Naive thymus-derived CD8-positive, alpha-beta T cell (primary cell): Measurements from ENCODE around the gene SLC5A4. TPM values are rescaled to one million over a fixed set of nuclear protein-coding genes. Genes with fewer than 3 reads are reported as not detected.

ENCODE experiments used
- ATAC-seq, 2 donors: fragments of 150-1000 bp; cut with Tn5 transposase in 1 of 2; sonication (Bioruptor Pico), chemical (Tn5 transposase) in 1 of 2; 1 replicate in 1 of 2; 2 replicates in 1 of 2; pipeline ENCODE4 v1.10.0; 2021; ENCODE audit warnings: mild to moderate bottlenecking in 2 of 2, moderate library complexity in 2 of 2
- POLR2A ChIA-PET: fragments of 350-600 bp; sonication (Branson Sonifier 250); formaldehyde crosslinking; loops from one replicate; lab custom pipeline; 2021; ENCODE audit warnings: antibody characterized with exemption; lab: Charles Lee
- DNase-seq, 10 donors: peaks; one replicate each; pipeline versions ENCODE4 v3.0.0 to v3.0.0-alpha.2; 2020 to 2022
- H3K27ac Mint-ChIP-seq, 10 donors: one replicate each; pipeline ENCODE4 v1.8.0; 2020 to 2022; ENCODE audit warnings: mild to moderate bottlenecking in 10 of 10, mixed read lengths in 10 of 10, moderate library complexity in 4 of 10, inconsistent platforms in 1 of 10
- H3K27me3 Mint-ChIP-seq, 5 donors: one replicate each; pipeline ENCODE4 v1.8.0; 2021 to 2022; ENCODE audit warnings: mixed read lengths in 5 of 5
- H3K36me3 Mint-ChIP-seq, 3 donors: one replicate each; pipeline ENCODE4 v1.8.0; 2020 to 2022; ENCODE audit warnings: mixed read lengths in 3 of 3, mild to moderate bottlenecking in 2 of 3, inconsistent platforms in 1 of 3
- H3K4me1 Mint-ChIP-seq, 4 donors: one replicate each; pipeline ENCODE4 v1.8.0; 2021 to 2022; ENCODE audit warnings: mixed read lengths in 4 of 4
- H3K4me3 Mint-ChIP-seq, 10 donors: one replicate each; pipeline ENCODE4 v1.8.0; 2020 to 2022; ENCODE audit warnings: mild to moderate bottlenecking in 10 of 10, mixed read lengths in 10 of 10, moderate library complexity in 6 of 10, inconsistent platforms in 1 of 10
- H3K9me3 Mint-ChIP-seq, 9 donors: one replicate each; pipeline ENCODE4 v1.8.0; 2020 to 2022; ENCODE audit warnings: mixed read lengths in 9 of 9, mild to moderate bottlenecking in 3 of 9, inconsistent platforms in 1 of 9, moderate library complexity in 1 of 9
- polyA plus RNA-seq, 3 donors: library from polyadenylated mRNA; unstranded; fragments of 300-500 nt; fragmentation: Illumina TruSeq; gene quantifications; one replicate each; pipeline ENCODE4 v1.2.3, GENCODE V29; 2021
- total RNA-seq, 8 experiments: library from RNA in 2 of 8; stranded (reverse) in 2 of 8; gene quantifications; one replicate each; pipeline ENCODE4 v1.2.3 and lab custom pipeline; 2021 to 2026

The SLC5A4 gene
- total and polyA plus RNA-seq, 5 experiments from 2014 or later: not detected

DNA sequence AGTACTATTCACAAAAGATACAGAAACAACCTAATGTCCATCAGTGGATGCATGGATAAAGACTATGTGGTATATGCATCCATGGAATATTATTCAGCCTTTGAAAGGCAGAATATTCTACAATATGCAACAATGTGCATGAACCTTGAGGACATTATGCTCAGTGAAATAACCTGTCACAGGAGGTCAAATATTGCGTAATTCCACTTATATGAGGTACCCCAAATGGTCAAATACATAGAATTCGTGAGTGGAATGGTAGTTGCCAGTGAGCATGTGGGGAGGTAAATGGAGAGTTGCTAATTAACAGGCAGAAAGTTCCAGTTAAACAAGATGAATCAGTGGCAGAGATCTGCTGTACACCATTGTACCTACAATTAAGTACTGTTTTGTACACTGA, 3.6 kb upstream of the SLC5A4 start:
- ATAC-seq (no peak), DNase-seq (no peak)
- H3K4me3 Mint-ChIP-seq: no peak overlapping the region
- no peaks in the 10 kb centered on the region for H3K9me3 Mint-ChIP-seq
- H3K27me3 Mint-ChIP-seq: peaks cover 21 to 45% (median 27%) of the 10 kb centered on the region in 5 donors
- peaks cover 0 to 9% (median 2%) of the 10 kb centered on the region in 4 donors for H3K4me1 Mint-ChIP-seq
- no peak overlapping the region for H3K27ac Mint-ChIP-seq
- no peaks in the 10 kb centered on the region for H3K36me3 Mint-ChIP-seq
- POLR2A ChIA-PET: no interaction called here

DNA sequence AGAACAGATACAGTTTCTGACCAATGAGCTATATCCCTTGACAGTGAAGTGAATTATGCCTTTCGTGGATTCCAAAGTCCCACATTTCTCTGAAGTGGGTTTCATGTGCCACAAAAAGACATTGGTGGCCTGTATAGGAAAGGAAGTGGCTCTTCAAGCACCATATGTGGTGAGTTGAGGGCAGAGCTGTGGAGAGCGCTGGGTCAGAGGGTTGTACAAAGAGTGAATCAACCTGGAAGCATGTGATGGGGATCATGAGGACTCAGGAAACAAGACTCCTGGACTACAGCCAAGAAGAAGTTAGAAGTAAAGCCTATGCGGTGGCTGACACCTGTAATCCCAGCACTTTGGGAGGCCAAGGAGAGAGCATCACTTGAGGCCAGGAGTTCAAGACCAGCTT, 579 bp upstream of the SLC5A4 start:
- H3K27me3 Mint-ChIP-seq: peaks cover 21 to 49% (median 37%) of the 10 kb centered on the region in 5 donors
- peaks cover 0 to 2% (median 0%) of the 10 kb centered on the region in 9 donors for H3K9me3 Mint-ChIP-seq
- no peaks in the 10 kb centered on the region for H3K36me3 Mint-ChIP-seq
- H3K27ac Mint-ChIP-seq: peak overlapping the region in 1 of 10 donors; percentile 5
- ATAC-seq (no peak), DNase-seq (no peak)
- H3K4me1 Mint-ChIP-seq: peaks cover 0 to 9% (median 2%) of the 10 kb centered on the region in 4 donors
- POLR2A ChIA-PET: no interaction called here
- no peak overlapping the region for H3K4me3 Mint-ChIP-seq

DNA sequence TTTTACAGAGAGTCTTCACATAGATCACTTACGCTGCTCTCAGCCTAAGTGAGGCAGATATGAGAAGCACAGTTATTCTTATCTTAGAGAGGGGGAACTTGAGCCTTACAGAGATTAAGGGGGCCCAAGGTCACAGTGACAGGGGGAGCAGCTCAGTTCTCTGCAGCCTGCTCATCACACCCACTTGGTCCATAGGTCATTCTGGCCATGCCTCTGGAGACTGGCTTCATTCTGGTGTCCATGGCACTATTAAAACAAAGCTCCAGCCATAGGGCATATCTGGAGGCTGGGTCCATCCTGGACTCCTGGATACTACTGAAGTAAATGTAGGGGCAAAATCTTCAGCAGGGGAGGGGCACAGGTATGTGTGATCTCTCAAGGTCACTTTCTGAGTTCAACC, 5.9 kb downstream of the SLC5A4 start:
- peaks cover 26 to 50% (median 39%) of the 10 kb centered on the region in 5 donors for H3K27me3 Mint-ChIP-seq
- POLR2A ChIA-PET: no interaction called here
- H3K4me1 Mint-ChIP-seq: no peaks in the 10 kb centered on the region
- no peak for DNase-seq
- H3K36me3 Mint-ChIP-seq: no peaks in the 10 kb centered on the region
- no peak for ATAC-seq
- H3K9me3 Mint-ChIP-seq: peaks cover 0 to 2% (median 0%) of the 10 kb centered on the region in 9 donors
- no peak overlapping the region for H3K27ac Mint-ChIP-seq
- H3K4me3 Mint-ChIP-seq: no peak overlapping the region

DNA sequence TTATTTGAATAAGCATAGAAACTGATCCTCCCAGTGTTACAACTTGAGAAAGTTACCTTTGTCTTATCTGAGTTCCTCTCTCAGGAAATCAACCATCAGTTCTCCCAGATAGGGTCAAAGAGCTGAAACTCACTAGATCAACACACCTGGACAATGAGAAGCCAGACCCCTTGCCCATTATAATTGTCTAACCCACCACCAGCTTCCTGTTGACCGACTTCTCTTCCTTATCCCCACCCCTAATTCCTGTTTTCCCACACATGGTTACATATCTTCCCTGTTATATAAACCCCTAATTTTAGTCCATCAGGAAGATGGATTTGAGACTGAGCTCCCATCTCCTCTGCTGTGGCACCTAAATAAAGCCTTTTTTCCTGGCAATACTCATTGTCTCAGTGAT, 6.9 kb downstream of the SLC5A4 start:
- ATAC-seq (no peak), DNase-seq (no peak)
- H3K4me3 Mint-ChIP-seq: no peak overlapping the region
- H3K9me3 Mint-ChIP-seq: peaks cover 0 to 2% (median 0%) of the 10 kb centered on the region in 9 donors
- H3K36me3 Mint-ChIP-seq: no peaks in the 10 kb centered on the region
- no peaks in the 10 kb centered on the region for H3K4me1 Mint-ChIP-seq
- POLR2A ChIA-PET: no interaction called here
- H3K27ac Mint-ChIP-seq: no peak overlapping the region
- peaks cover 26 to 47% (median 37%) of the 10 kb centered on the region in 5 donors for H3K27me3 Mint-ChIP-seq

DNA sequence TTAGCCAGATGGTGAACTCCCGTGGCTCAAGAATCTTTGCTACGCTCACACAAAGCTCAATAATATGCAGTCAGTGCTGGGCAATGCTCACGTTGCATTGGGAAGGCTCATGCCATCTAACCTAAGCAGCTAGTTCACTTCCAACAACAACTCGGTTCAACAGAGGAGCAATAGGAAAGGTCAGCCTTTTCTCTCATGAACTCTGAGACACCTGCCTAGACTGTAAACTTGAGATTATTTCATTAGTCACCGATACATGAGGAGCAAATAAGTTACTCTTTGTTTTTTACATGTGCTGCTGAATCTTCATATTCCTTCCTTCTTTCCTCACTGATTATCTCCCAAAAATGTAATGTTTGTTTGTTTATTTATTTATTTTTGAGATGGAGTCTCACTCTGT, 9.0 kb downstream of the SLC5A4 start:
- Mint-ChIP-seq H3K9me3 (peaks cover 0 to 1% (median 0%) of the 10 kb centered on the region in 9 donors), H3K36me3 (no peaks in the 10 kb centered on the region), H3K4me1 (no peaks in the 10 kb centered on the region), H3K27ac (no peak overlapping the region), H3K27me3 (peaks cover 24 to 35% (median 31%) of the 10 kb centered on the region in 5 donors), H3K4me3 (no peak overlapping the region)
- no peak for DNase-seq
- no peak for ATAC-seq
- POLR2A ChIA-PET: no interaction called here

DNA sequence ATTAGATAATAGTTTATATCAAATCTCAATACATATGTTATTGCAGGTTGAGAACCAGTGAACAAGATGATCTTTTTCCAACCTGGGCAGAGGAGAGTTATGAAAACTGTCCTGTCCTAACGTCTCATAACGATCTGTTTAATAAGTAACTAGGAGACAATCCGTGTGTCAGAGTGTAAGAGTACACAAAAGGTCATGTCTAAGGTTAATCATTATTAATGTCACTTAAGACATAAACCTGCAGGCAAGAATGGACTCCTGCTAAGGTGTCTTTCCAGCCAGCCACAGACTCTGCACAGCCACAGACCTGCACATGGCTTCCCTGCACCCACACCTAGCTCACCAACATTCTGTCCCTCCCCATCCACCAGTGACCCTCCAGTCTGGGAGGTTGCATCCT, 10.1 kb downstream of the SLC5A4 start:
- no peaks in the 10 kb centered on the region for H3K4me1 Mint-ChIP-seq
- no peak for ATAC-seq
- POLR2A ChIA-PET: no interaction called here
- no peak overlapping the region for H3K4me3 Mint-ChIP-seq
- H3K36me3 Mint-ChIP-seq: no peaks in the 10 kb centered on the region
- H3K27ac Mint-ChIP-seq: no peak overlapping the region
- peaks cover 0 to 1% (median 0%) of the 10 kb centered on the region in 9 donors for H3K9me3 Mint-ChIP-seq
- peaks cover 19 to 28% (median 24%) of the 10 kb centered on the region in 5 donors for H3K27me3 Mint-ChIP-seq
- DNase-seq: no peak

DNA sequence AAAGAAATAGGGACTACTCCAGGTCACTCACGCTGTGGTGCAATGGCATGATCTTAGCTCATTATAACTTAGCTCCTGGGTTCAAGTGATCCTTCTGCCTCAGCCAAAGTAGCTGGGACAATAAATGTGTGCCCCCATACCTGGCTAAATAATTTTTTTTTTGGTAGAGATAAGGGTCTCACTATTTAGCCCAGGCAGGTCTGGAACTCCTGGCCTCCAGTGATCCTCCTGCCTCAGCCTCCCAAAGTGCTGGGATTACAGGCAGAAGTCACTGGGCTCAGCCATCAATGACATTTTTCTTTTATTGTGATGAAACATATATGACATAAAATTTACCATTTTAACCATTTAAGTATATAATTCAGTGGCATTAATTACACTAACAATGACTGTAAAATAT, 10.6 kb downstream of the SLC5A4 start:
- Mint-ChIP-seq H3K4me3 (no peak overlapping the region), H3K27ac (no peak overlapping the region), H3K36me3 (no peaks in the 10 kb centered on the region), H3K4me1 (no peaks in the 10 kb centered on the region), H3K9me3 (no peaks in the 10 kb centered on the region), H3K27me3 (peaks cover 15 to 24% (median 19%) of the 10 kb centered on the region in 5 donors)
- no peak for ATAC-seq
- DNase-seq: no peak
- POLR2A ChIA-PET: no interaction called here

DNA sequence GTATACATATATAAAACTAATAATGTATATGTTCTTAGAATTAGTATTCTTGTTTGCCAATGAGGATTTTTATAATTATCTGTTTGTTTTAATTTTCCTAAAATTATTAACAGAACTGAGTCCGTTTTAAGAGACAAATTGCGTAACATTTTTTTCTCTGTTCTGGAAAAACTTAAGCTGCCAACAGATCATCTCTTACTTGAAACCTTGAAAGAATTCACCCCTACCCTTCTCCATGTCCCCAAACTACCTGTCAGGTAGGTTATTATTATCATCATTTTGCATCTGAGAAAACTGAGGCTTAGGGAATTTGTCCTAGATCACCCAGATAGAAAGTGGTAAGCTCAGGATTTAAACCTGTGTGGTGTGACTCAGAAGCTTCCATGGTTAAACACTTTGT, 14.7 kb downstream of the SLC5A4 start:
- POLR2A ChIA-PET: no interaction called here
- Mint-ChIP-seq H3K4me1 (no peaks in the 10 kb centered on the region), H3K27me3 (peaks cover 1 to 29% (median 14%) of the 10 kb centered on the region in 5 donors), H3K4me3 (no peak overlapping the region), H3K9me3 (no peaks in the 10 kb centered on the region), H3K27ac (no peak overlapping the region), H3K36me3 (no peaks in the 10 kb centered on the region)
- ATAC-seq (no peak), DNase-seq (no peak)

DNA sequence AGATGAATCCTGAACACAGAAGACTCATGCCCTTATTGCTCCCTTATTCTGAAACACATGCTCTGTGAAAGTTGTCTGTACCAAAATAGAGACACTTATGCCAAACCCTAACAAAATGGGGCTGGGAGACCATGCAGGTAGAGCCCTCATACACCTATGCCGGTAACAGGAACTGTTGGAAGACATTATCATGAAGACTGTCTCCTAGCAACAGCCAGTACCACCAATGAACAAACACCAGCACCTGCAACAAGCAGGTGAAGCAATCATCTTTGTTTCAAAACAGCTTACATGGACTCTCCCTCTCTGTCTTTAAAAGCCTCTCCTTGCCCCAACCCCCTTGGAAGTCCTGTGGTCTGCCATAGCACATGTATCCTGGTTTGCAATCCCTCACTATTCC, 17.2 kb downstream of the SLC5A4 start:
- H3K36me3 Mint-ChIP-seq: no peaks in the 10 kb centered on the region

DNA sequence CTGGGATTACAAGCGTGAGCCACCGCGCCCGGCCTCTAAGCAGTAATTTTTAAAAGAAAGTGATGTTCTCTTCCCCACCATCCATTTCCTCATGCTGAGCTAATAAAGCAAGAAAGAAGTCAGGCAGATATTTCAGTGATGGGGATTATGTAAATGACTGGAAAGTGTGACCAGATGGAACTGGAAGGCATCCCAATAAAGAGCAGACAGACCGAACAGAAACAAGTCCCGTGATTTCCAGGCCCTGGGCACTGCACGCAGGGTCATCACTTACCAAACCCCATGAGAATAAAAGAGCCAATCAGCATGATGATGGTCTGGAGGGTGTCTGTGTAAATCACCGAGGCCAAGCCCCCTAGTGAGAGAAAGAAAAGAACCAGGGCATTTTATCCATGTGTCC, 18.2 kb downstream of the SLC5A4 start:
- Mint-ChIP-seq H3K27me3 (peaks cover 15 to 64% (median 31%) of the 10 kb centered on the region in 5 donors), H3K9me3 (no peaks in the 10 kb centered on the region), H3K27ac (no peak overlapping the region), H3K36me3 (no peaks in the 10 kb centered on the region), H3K4me1 (no peaks in the 10 kb centered on the region), H3K4me3 (no peak overlapping the region)
- POLR2A ChIA-PET: no interaction called here
- no peak for ATAC-seq
- no peak for DNase-seq

More for the DNA sequence above, 17.2 kb downstream of the SLC5A4 start:
- H3K9me3 Mint-ChIP-seq: no peaks in the 10 kb centered on the region
- POLR2A ChIA-PET: no interaction called here
- DNase-seq (no peak), ATAC-seq (no peak)
- no peak overlapping the region for H3K27ac Mint-ChIP-seq
- H3K4me1 Mint-ChIP-seq: no peaks in the 10 kb centered on the region
- H3K27me3 Mint-ChIP-seq: peaks cover 11 to 55% (median 29%) of the 10 kb centered on the region in 5 donors
- no peak overlapping the region for H3K4me3 Mint-ChIP-seq

DNA sequence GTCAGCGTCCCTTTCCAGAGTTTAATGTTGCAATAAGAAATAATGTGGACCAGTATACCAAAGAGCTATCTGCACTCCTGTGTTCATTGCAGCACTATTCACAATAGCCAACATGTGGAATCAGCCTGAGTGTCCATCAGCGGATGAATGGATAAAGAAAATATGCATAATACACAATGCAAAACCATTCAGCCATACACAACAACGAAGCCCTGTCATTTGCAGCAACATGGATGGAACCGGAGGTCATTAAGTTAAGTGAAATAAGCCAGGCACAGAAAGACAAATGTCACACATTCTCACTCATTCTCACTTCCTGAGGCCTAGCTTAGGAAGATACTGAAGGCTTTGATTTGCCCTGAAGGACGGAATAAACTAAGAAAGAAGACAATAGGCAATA, 22.1 kb downstream of the SLC5A4 start:
- no peak for DNase-seq
- Mint-ChIP-seq H3K4me1 (no peaks in the 10 kb centered on the region), H3K4me3 (no peak overlapping the region), H3K27ac (no peak overlapping the region), H3K27me3 (peaks cover 23 to 84% (median 31%) of the 10 kb centered on the region in 5 donors), H3K36me3 (no peaks in the 10 kb centered on the region), H3K9me3 (no peaks in the 10 kb centered on the region)
- POLR2A ChIA-PET: no interaction called here
- ATAC-seq: no peak

DNA sequence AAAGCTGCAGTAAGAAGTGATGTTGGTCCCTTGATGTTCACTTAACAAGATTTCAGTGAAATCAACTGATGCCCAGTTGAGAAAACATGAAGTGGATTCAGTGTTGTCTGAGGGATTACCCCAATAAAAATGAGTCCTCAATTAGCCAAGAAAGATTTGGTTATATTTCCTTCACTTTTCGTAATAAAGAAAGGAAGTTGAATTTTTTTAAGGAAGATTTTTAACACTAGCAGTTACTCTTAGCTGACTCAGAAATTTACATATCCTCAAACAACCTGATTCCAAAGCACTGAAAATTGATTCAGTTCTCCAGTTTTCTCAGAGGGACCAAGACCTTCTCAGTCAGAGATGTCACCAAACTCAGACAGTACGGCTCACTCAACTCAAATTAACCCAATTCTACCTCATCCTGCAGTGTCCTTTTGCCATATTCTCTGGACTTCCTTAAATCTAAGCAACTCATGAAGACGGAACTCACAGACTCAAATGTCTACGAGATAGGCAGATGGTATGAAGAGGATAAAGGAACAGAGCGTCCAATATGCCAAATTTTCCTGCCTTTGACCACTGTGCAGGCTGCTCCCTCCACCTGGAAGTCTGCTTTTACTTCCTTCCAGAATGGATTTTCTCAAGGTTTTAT, 22.8 kb downstream of the SLC5A4 start:
- H3K27ac Mint-ChIP-seq: no peak overlapping the region
- peaks cover 23 to 81% (median 31%) of the 10 kb centered on the region in 5 donors for H3K27me3 Mint-ChIP-seq
- DNase-seq (no peak), ATAC-seq (no peak)
- H3K36me3 Mint-ChIP-seq: no peaks in the 10 kb centered on the region
- H3K9me3 Mint-ChIP-seq: no peaks in the 10 kb centered on the region
- H3K4me3 Mint-ChIP-seq: no peak overlapping the region
- H3K4me1 Mint-ChIP-seq: no peaks in the 10 kb centered on the region
- POLR2A ChIA-PET: no interaction called here

DNA sequence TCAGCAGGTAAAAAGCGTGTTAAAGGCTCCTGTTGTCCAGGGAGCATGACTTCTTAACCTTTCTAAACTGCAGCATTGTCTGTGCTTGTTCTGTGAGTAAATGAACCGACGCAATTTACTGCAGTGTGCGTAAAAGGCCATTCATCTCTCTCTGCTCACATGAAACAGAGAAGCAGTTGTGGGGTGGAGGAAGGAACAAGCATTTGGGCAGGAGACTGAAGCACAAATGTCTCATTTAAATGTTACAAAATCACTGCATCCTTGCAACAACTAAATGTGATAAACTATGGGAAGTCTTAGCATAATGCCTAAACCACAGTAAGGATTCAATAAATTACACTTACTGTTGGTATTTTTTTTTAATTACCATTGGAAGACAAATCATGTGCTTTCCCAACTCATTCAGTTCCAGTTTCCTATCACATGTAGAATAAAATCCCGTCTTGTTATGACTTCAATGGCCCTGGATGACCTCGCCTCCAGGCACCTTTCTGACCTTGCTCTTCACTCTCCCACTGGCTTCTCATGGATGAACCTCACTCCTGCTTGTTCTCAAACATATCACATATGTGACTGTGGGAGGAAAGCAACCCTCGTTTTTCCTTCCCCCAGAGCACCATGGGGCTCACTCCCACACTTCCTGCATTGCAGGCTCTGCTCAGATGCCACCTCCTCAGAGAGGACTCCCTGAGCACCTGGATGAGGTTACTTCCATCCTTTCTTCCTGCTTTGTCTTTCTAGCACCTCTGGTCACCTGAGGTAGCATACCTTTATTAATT, 28.6 kb downstream of the SLC5A4 start:
- H3K4me1 Mint-ChIP-seq: peaks cover 0 to 2% (median 0%) of the 10 kb centered on the region in 4 donors
- H3K27ac Mint-ChIP-seq: no peak overlapping the region
- H3K9me3 Mint-ChIP-seq: no peaks in the 10 kb centered on the region
- no peak overlapping the region for H3K4me3 Mint-ChIP-seq
- H3K27me3 Mint-ChIP-seq: peaks cover 13 to 70% (median 18%) of the 10 kb centered on the region in 5 donors
- DNase-seq: no peak
- POLR2A ChIA-PET: no interaction called here
- no peaks in the 10 kb centered on the region for H3K36me3 Mint-ChIP-seq
- no peak for ATAC-seq
